Mucosa of stomach (tissue), 1 donor: Measurements from ENCODE around the gene DZANK1.

ENCODE experiments used
- H3K27me3 ChIP-seq: one replicate; pipeline ENCODE4 v1.7.0; 2013; ENCODE audit warnings: mild to moderate bottlenecking, low read length; ENCODE audit not compliant: control insufficient read depth, insufficient read depth
- H3K36me3 ChIP-seq: one replicate; pipeline ENCODE4 v1.7.0; 2013; ENCODE audit warnings: low read length; ENCODE audit not compliant: control insufficient read depth, insufficient read depth
- H3K4me1 ChIP-seq: one replicate; pipeline ENCODE4 v1.7.0; 2013; ENCODE audit warnings: mild to moderate bottlenecking, low read length; ENCODE audit not compliant: control insufficient read depth, insufficient read depth
- H3K4me3 ChIP-seq: one replicate; pipeline ENCODE4 v1.7.0; 2013; ENCODE audit warnings: low read length
- H3K9ac ChIP-seq: one replicate; pipeline ENCODE4 v1.7.0; 2013; ENCODE audit warnings: mild to moderate bottlenecking, low read length, moderate library complexity
- H3K9me3 ChIP-seq: one replicate; pipeline ENCODE4 v1.7.0; 2013; ENCODE audit warnings: mild to moderate bottlenecking, low read length, moderate library complexity; ENCODE audit not compliant: control insufficient read depth
- donor health status: Pancreatic carcinoma.

Gene DZANK1

GRCh38 chr20:18430172-18430826 is 36.5 kb downstream of the DZANK1 start:
- Histone ChIP-seq H3K9me3 (no peaks in the 10 kb centered on the region), H3K27me3 (no peaks in the 10 kb centered on the region), H3K36me3 (no peaks in the 10 kb centered on the region), H3K9ac (no peak overlapping the region), H3K4me3 (no peak overlapping the region), H3K4me1 (peaks cover 4% of the 10 kb centered on the region)

GRCh38 chr20:18428490-18429173 is 38.2 kb downstream of the DZANK1 start:
- peaks cover 4% of the 10 kb centered on the region for H3K4me1 ChIP-seq
- H3K9ac ChIP-seq, result no peak overlapping the region
- H3K4me3 ChIP-seq, result no peak overlapping the region
- no peaks in the 10 kb centered on the region for H3K9me3 ChIP-seq
- no peaks in the 10 kb centered on the region for H3K27me3 ChIP-seq
- no peaks in the 10 kb centered on the region for H3K36me3 ChIP-seq

- no peaks in the 10 kb centered on the region for H3K27me3 ChIP-seq
- H3K4me3 ChIP-seq, result no peak overlapping the region
- H3K36me3 ChIP-seq, result no peaks in the 10 kb centered on the region
Observed at GRCh38 chr20:18427214-18427613, 39.6 kb downstream of the DZANK1 start.

GRCh38 chr20:18421608-18422007 is 45.2 kb downstream of the DZANK1 start:
- H3K27me3 ChIP-seq, result no peaks in the 10 kb centered on the region
- no peaks in the 10 kb centered on the region for H3K4me1 ChIP-seq
- no peak overlapping the region for H3K9ac ChIP-seq
- H3K36me3 ChIP-seq, result no peaks in the 10 kb centered on the region
- H3K4me3 ChIP-seq, result no peak overlapping the region
- H3K9me3 ChIP-seq, result no peaks in the 10 kb centered on the region

More at GRCh38 chr20:18427214-18427613, 39.6 kb downstream of the DZANK1 start:
- H3K9me3 ChIP-seq, result no peaks in the 10 kb centered on the region
- H3K9ac ChIP-seq, result no peak overlapping the region
- H3K4me1 ChIP-seq, result peaks cover 4% of the 10 kb centered on the region

- no peak overlapping the region for H3K9ac ChIP-seq
- no peaks in the 10 kb centered on the region for H3K9me3 ChIP-seq
- H3K4me3 ChIP-seq, result no peak overlapping the region
- no peaks in the 10 kb centered on the region for H3K36me3 ChIP-seq
- no peaks in the 10 kb centered on the region for H3K4me1 ChIP-seq
- H3K27me3 ChIP-seq, result no peaks in the 10 kb centered on the region
Observed at GRCh38 chr20:18416486-18416885, 50.3 kb downstream of the DZANK1 start.

GRCh38 chr20:18414140-18414539 is 52.7 kb downstream of the DZANK1 start:
- H3K36me3 ChIP-seq, result no peaks in the 10 kb centered on the region
- no peak overlapping the region for H3K9ac ChIP-seq
- no peak overlapping the region for H3K4me3 ChIP-seq
- no peaks in the 10 kb centered on the region for H3K9me3 ChIP-seq
- H3K4me1 ChIP-seq, result no peaks in the 10 kb centered on the region
- no peaks in the 10 kb centered on the region for H3K27me3 ChIP-seq

GRCh38 chr20:18412221-18412901 is 54.5 kb downstream of the DZANK1 start:
- Histone ChIP-seq H3K9me3 (no peaks in the 10 kb centered on the region), H3K27me3 (no peaks in the 10 kb centered on the region), H3K4me1 (no peaks in the 10 kb centered on the region), H3K9ac (no peak overlapping the region), H3K36me3 (no peaks in the 10 kb centered on the region), H3K4me3 (no peak overlapping the region)

- H3K4me1 ChIP-seq, result no peaks in the 10 kb centered on the region
- no peak overlapping the region for H3K9ac ChIP-seq
- H3K4me3 ChIP-seq, result no peak overlapping the region
- no peaks in the 10 kb centered on the region for H3K27me3 ChIP-seq
- H3K36me3 ChIP-seq, result no peaks in the 10 kb centered on the region
- no peaks in the 10 kb centered on the region for H3K9me3 ChIP-seq
Observed at GRCh38 chr20:18405826-18406225, 61.0 kb downstream of the DZANK1 start.

GRCh38 chr20:18404172-18404571 is 62.7 kb downstream of the DZANK1 start:
- H3K36me3 ChIP-seq, result no peaks in the 10 kb centered on the region
- H3K27me3 ChIP-seq, result no peaks in the 10 kb centered on the region
- no peaks in the 10 kb centered on the region for H3K4me1 ChIP-seq
- H3K9me3 ChIP-seq, result no peaks in the 10 kb centered on the region
- no peak overlapping the region for H3K9ac ChIP-seq
- H3K4me3 ChIP-seq, result no peak overlapping the region

GRCh38 chr20:18403269-18403668 is 63.6 kb downstream of the DZANK1 start:
- H3K9ac ChIP-seq, result no peak overlapping the region
- no peaks in the 10 kb centered on the region for H3K36me3 ChIP-seq
- no peaks in the 10 kb centered on the region for H3K4me1 ChIP-seq
- H3K9me3 ChIP-seq, result no peaks in the 10 kb centered on the region
- no peak overlapping the region for H3K4me3 ChIP-seq
- H3K27me3 ChIP-seq, result no peaks in the 10 kb centered on the region

GRCh38 chr20:18401305-18401704 is 65.5 kb downstream of the DZANK1 start:
- Histone ChIP-seq H3K36me3 (no peaks in the 10 kb centered on the region), H3K4me1 (no peaks in the 10 kb centered on the region), H3K27me3 (no peaks in the 10 kb centered on the region), H3K4me3 (no peak overlapping the region), H3K9me3 (no peaks in the 10 kb centered on the region), H3K9ac (no peak overlapping the region)

GRCh38 chr20:18400460-18400859 is 66.4 kb downstream of the DZANK1 start:
- no peak overlapping the region for H3K9ac ChIP-seq
- H3K9me3 ChIP-seq, result no peaks in the 10 kb centered on the region
- H3K27me3 ChIP-seq, result no peaks in the 10 kb centered on the region
- H3K4me1 ChIP-seq, result no peaks in the 10 kb centered on the region
- no peaks in the 10 kb centered on the region for H3K36me3 ChIP-seq
- no peak overlapping the region for H3K4me3 ChIP-seq
